Tibial nerve (tissue), 4 donors: ENCODE measurements around the gene MZT2B.
"Not testable (repeated sequence)": the region's sequence is repeated elsewhere in the genome, so short reads cannot be mapped to it uniquely, and the experiment has no call there.

Source experiments
- CTCF ChIP-seq, 5 experiments: fragments of 200-600 bp in 3 of 5; fragments of 450-650 bp in 2 of 5; sonication (generic) in 3 of 5; IDR thresholded peaks; one replicate each; pipeline ENCODE4 v1.5.1; 2016 to 2019; ENCODE audit warnings: antibody characterized with exemption in 5 of 5, mild to moderate bottlenecking in 3 of 5, moderate library complexity in 2 of 5
- EP300 ChIP-seq, 2 donors: sonication (generic); formaldehyde crosslinking; IDR thresholded peaks; one replicate each; pipeline ENCODE4 v1.6.1; 2017; ENCODE audit warnings: antibody characterized with exemption in 2 of 2, mild to moderate bottlenecking in 1 of 2
- POLR2A ChIP-seq, 2 donors: fragments of 450-650 bp; IDR thresholded peaks; one replicate each; pipeline ENCODE4 v1.6.1; 2017; ENCODE audit warnings: antibody characterized with exemption in 2 of 2, mild to moderate bottlenecking in 2 of 2, moderate library complexity in 2 of 2

- TF ChIP-seq CTCF, POLR2A, EP300 (IDR thresholded peaks at IDR 0.05): not testable (repeated sequence)
These were observed 19.6 kb upstream of the MZT2B start for GRCh38 chr2:130162486-130162885.
